ENCODE data around the gene KBTBD6.
A peak's percentile ranks its signal among the peaks of the same experiment; 100 is the strongest.
"Not testable (repeated sequence)": the region's sequence is repeated elsewhere in the genome, so short reads cannot be mapped to it uniquely, and the experiment has no call there.

Gene KBTBD6, protein sequence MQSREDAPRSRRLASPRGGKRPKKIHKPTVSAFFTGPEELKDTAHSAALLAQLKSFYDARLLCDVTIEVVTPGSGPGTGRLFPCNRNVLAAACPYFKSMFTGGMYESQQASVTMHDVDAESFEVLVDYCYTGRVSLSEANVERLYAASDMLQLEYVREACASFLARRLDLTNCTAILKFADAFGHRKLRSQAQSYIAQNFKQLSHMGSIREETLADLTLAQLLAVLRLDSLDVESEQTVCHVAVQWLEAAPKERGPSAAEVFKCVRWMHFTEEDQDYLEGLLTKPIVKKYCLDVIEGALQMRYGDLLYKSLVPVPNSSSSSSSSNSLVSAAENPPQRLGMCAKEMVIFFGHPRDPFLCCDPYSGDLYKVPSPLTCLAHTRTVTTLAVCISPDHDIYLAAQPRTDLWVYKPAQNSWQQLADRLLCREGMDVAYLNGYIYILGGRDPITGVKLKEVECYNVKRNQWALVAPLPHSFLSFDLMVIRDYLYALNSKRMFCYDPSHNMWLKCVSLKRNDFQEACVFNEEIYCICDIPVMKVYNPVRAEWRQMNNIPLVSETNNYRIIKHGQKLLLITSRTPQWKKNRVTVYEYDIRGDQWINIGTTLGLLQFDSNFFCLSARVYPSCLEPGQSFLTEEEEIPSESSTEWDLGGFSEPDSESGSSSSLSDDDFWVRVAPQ

GRCh38 chr13:41132512-41133152, at the start of gene KBTBD6:
TSS of gene KBTBD6 (minus strand) at chr13:41132802. CDS start at chr13:41132511, 291 bp downstream.
- H3K4me3 ChIP-seq, result peak within 1 kb of the TSS; percentile 89
- peak; percentile 97 for DNase-seq (ENCODE audit: low spot score)
- H3K27ac ChIP-seq, result peak within 1 kb of the TSS; percentile 83 to 90
- TF ChIP-seq, protein P1, sequence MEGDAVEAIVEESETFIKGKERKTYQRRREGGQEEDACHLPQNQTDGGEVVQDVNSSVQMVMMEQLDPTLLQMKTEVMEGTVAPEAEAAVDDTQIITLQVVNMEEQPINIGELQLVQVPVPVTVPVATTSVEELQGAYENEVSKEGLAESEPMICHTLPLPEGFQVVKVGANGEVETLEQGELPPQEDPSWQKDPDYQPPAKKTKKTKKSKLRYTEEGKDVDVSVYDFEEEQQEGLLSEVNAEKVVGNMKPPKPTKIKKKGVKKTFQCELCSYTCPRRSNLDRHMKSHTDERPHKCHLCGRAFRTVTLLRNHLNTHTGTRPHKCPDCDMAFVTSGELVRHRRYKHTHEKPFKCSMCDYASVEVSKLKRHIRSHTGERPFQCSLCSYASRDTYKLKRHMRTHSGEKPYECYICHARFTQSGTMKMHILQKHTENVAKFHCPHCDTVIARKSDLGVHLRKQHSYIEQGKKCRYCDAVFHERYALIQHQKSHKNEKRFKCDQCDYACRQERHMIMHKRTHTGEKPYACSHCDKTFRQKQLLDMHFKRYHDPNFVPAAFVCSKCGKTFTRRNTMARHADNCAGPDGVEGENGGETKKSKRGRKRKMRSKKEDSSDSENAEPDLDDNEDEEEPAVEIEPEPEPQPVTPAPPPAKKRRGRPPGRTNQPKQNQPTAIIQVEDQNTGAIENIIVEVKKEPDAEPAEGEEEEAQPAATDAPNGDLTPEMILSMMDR (IDR thresholded peaks at IDR 0.05), result no peak

DNA sequence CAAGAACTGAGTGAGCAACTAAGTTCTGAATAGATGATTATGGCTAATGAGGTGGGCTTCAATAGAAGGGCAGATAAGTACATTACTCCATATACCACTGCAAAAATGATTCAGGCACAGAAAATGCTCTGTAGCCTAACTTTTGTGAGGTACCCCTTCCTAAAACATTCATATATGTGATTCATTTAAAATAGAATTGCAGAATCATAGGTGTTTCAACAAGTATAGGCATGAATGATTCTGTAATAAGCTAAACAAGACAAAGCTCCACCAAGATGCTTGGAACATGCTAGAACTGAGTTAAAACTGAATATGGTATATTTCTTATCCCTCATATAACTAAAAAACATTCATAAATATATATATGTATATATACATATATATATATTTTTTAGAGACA, 49.6 kb upstream of the KBTBD6 start:
- DNase-seq (ENCODE audit: low spot score), result no peak
- H3K4me3 ChIP-seq, result no peak overlapping the region

DNA sequence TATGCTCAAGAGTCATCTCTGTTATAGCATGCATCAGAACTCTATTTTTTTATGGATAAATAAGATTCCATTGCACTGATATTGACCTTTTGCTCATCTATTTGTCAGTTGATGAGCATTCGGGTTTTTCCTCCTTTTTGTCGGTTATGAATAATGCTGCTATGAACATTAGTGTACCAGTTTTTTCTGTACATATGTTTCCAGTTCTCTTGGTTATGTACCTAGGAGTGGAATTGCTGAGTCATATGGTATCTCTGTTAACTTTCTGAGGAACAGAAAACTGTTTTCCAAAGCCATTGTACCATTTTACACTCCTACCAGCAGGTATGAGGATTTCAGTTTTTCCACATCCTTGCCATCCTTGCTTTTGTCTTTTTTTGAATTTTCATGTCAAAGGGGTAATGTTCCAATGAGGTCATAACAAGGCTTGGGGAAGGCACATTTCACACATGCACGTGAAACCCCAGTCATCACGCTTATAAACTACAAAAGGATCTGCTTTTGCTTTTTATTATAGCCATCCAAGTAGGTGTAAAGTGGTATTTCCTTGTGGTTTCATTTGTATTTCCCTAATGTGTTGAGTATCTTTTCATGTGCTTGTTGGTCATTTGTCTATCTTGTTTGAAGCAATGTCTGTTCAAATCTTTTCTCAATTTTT, 47.1 kb upstream of the KBTBD6 start:
- DNase-seq (ENCODE audit: low spot score), result no peak

More for the DNA sequence above, 49.6 kb upstream of the KBTBD6 start:
- TF ChIP-seq, protein P1 (IDR thresholded peaks at IDR 0.05), result no peak
- no peak overlapping the region for H3K27ac ChIP-seq

DNA sequence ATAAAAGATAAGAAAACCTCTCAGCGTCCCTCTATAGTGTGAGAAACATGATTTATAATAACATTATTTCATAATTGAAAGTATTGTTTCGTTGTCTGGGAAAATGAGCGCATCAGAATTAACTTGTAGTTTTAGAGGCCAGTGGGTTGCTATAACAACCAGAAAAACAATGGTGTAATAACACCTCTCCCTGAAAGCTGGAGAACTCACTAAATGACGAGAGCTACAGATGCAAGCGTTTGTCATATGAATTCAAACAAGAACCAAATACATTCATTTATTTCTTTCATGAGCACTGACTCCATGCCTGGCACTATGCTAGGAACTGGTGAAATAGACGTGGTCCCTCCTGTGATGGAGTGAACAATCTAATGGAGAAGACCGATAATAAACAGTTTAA, 45.4 kb upstream of the KBTBD6 start:
- H3K4me3 ChIP-seq, result no peak overlapping the region
- TF ChIP-seq, protein P1 (IDR thresholded peaks at IDR 0.05), result no peak
- H3K27ac ChIP-seq, result no peak overlapping the region
- no peak for DNase-seq (ENCODE audit: low spot score)

More for the DNA sequence above, 47.1 kb upstream of the KBTBD6 start:
- Histone ChIP-seq H3K4me3 (no peak overlapping the region), H3K27ac (no peak overlapping the region)
- TF ChIP-seq, protein P1 (IDR thresholded peaks at IDR 0.05), result no peak

GRCh38 chr13:41177616-41178015, 45.0 kb upstream of the KBTBD6 start:
- TF ChIP-seq, protein P1 (IDR thresholded peaks at IDR 0.05), result no peak
- H3K27ac ChIP-seq, result no peak overlapping the region
- no peak for DNase-seq (ENCODE audit: low spot score)
- no peak overlapping the region for H3K4me3 ChIP-seq

DNA sequence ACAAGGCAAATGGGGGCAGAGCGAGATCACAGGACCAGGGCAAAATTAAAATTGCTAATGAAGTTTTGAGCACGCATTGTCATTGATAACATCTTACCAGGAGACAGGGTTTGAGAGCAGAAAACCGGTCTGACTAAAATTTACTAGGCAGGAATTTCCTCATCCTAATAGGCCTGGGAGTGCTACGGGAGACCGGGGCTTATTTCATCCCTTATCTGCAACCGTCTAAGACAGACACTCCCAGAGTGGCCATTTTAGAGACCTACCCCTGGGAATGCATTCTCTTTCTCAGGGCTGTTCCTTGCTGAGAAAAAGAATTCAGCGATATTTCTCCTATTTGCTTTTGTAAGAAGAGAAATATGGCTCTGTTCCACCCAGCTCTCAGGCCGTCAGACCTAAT, 43.0 kb upstream of the KBTBD6 start:
- H3K27ac ChIP-seq; H3K4me3 ChIP-seq; DNase-seq (ENCODE audit: low spot score): not testable (repeated sequence)

- H3K4me3 ChIP-seq, result no peak overlapping the region
- TF ChIP-seq, protein P1 (IDR thresholded peaks at IDR 0.05), result no peak
- DNase-seq (ENCODE audit: low spot score), result no peak
- H3K27ac ChIP-seq, result no peak overlapping the region
Measured at GRCh38 chr13:41162151-41162550, 29.5 kb upstream of the KBTBD6 start.
